ENCODE data around the gene RMDN2.

GRCh38 chr2:37892436-37893114 lies 32.5 kb upstream of the RMDN2 start:
- TF ChIP-seq GABPA (IDR thresholded peaks at IDR 0.05 in 1 of 2, conservative IDR thresholded peaks at IDR 0.05 in 1 of 2), result no peak
- no peak for TF ChIP-seq JUND (IDR thresholded peaks at IDR 0.05)
- TF ChIP-seq REST (IDR thresholded peaks at IDR 0.05), result no peak
- no peak for TF ChIP-seq TAF1 (conservative IDR thresholded peaks at IDR 0.05)
- TF ChIP-seq CTCF (IDR thresholded peaks at IDR 0.05; ENCODE audit: low read depth, low read length, missing input control), result no peak
- TF ChIP-seq SP1 (IDR thresholded peaks at IDR 0.05), result no peak

All from liver (tissue), 3 donors.